ENCODE measurements around the gene C5. TPM values are rescaled to one million over a fixed set of nuclear protein-coding genes. Genes with fewer than 3 reads are reported as not detected.

C5 gene
- total RNA-seq, 1 donor from 2014 or later, result 1.5 TPM

GRCh38 chr9:120918931-120919842, 130.9 kb downstream of the C5 start:
- Mint-ChIP-seq H3K27me3 (no peaks in the 10 kb centered on the region), H3K9me3 (no peaks in the 10 kb centered on the region), H3K36me3 (ENCODE audit: low read depth) (peaks cover 94% of the 10 kb centered on the region), H3K4me1 (peaks cover 73% of the 10 kb centered on the region), H3K4me3 (peak overlapping the region; percentile 93), H3K27ac (peak overlapping the region; percentile 96)
- intact Hi-C loops (cut with micrococcal nuclease), result no loop called here
- DNase-seq, result no peak

- DNase-seq, result no peak
Observed at GRCh38 chr9:120917929-120918762, 131.9 kb downstream of the C5 start.

DNA sequence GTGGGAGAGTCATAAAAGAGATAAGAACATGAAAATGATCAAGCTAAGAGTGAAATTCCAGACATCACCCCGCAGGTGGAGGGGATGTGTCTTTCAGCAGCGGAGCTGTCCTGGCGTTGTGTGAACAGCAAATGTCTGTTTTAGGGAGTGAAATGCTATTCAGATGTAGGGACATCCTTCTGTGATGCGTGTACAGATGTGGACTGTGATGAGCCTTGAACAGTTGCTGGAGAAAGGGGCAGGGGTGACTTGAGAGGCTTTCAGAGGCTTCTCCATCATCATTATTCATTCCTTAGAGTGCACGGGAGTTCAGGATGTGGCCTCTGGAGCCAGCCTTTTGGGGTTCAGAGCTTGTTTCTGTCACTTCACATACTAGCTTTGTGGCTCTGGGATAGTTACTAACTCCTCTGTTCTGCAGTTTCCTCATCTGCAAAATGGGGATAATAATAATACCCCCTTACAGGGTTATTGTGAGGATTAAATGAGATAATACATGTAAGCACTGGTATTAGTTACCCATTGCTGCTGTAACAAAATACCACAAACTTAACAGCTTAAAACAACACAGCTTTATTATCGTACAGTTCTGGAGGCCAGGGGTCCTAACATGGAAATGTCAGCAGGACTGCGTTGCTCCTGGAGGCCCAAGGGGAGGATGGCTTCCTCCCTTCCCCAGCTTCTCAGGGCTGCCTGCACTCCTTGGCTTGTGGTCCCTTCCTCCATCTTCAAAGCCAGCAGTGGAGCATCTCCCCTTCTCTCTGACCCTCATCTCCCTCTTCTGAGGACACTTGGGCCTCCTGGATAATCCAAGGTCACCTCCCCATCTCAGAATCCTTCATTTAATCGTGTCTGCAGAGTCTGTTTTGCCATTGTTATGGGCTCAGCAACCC, 132.8 kb downstream of the C5 start:
- Mint-ChIP-seq H3K27ac (peak overlapping the region; percentile 86), H3K9me3 (no peaks in the 10 kb centered on the region), H3K4me1 (peaks cover 76% of the 10 kb centered on the region), H3K36me3 (ENCODE audit: low read depth) (peaks cover 93% of the 10 kb centered on the region), H3K27me3 (no peaks in the 10 kb centered on the region), H3K4me3 (peak overlapping the region; percentile 75)
- DNase-seq, result no peak
- intact Hi-C loops (cut with micrococcal nuclease), result loop anchor here (1.0 kb wide), 1 partner anchor 8 kb away; no protein-coding TSS in a partner anchor

More at GRCh38 chr9:120917929-120918762, 131.9 kb downstream of the C5 start:
- Mint-ChIP-seq H3K27me3 (no peaks in the 10 kb centered on the region), H3K9me3 (no peaks in the 10 kb centered on the region), H3K27ac (peak overlapping the region; percentile 89), H3K4me3 (peak overlapping the region; percentile 93), H3K4me1 (peaks cover 74% of the 10 kb centered on the region), H3K36me3 (ENCODE audit: low read depth) (peaks cover 93% of the 10 kb centered on the region)
- intact Hi-C loops (cut with micrococcal nuclease), result no loop called here

DNA sequence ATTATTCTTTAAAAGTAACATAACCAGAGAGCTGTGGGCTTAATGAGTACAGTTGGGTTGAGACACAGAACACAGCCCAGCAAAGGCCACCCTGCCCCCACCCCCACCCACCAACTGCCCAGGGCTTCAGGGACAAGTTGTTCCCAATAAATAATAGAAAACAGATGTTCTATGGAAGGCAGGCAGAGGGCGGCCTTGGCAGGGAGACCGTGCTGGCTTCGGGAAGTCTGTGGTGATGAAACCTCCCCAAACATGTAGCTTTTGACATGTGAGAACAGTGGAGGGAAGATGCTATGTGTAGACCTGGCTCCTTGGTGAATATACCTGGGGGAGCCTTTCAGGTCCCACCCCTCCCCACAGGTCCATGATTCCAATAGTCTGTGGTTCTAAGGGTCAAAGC, 133.5 kb downstream of the C5 start:
- H3K27ac Mint-ChIP-seq, result peak overlapping the region; percentile 74
- no peaks in the 10 kb centered on the region for H3K27me3 Mint-ChIP-seq
- peak overlapping the region; percentile 72 for H3K4me3 Mint-ChIP-seq
- H3K4me1 Mint-ChIP-seq, result peaks cover 74% of the 10 kb centered on the region
- no peak for DNase-seq
- H3K9me3 Mint-ChIP-seq, result no peaks in the 10 kb centered on the region
- peaks cover 93% of the 10 kb centered on the region for H3K36me3 Mint-ChIP-seq (ENCODE audit: low read depth)
- intact Hi-C loops (cut with micrococcal nuclease), result loop anchor here (1.0 kb wide), 1 partner anchor 9 kb away; no protein-coding TSS in a partner anchor

- H3K4me3 Mint-ChIP-seq, result peak overlapping the region; percentile 72
- peak; percentile 86 for DNase-seq
- H3K36me3 Mint-ChIP-seq (ENCODE audit: low read depth), result peaks cover 93% of the 10 kb centered on the region
- H3K27ac Mint-ChIP-seq, result peak overlapping the region; percentile 78
- H3K4me1 Mint-ChIP-seq, result peaks cover 74% of the 10 kb centered on the region
- H3K27me3 Mint-ChIP-seq, result no peaks in the 10 kb centered on the region
- no peaks in the 10 kb centered on the region for H3K9me3 Mint-ChIP-seq
- intact Hi-C loops (cut with micrococcal nuclease), result loop anchor here (1.0 kb wide), 1 partner anchor 9 kb away; no protein-coding TSS in a partner anchor
Observed at GRCh38 chr9:120915854-120916470, 134.1 kb downstream of the C5 start.

DNA sequence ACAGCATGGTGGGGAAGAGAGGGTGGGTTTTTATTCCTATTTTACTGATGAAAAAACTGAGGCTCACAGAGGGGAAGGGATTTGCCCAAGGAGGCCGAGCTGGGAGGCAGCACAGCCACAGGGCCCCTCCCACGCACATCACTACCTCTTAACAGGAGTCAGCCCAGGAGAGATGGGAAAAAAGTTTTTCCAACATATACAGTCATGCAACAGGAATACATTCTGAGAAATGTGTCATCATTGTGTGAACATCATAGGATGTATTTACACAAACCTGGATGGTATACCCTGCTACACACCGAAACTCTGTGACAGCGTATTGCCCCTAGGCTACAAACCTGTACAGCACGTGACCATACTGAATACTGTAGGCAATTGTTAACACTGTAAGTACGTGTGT, 135.1 kb downstream of the C5 start:
- Mint-ChIP-seq H3K4me1 (peaks cover 74% of the 10 kb centered on the region), H3K4me3 (no peak overlapping the region), H3K27ac (peak overlapping the region; percentile 72), H3K27me3 (no peaks in the 10 kb centered on the region), H3K9me3 (no peaks in the 10 kb centered on the region), H3K36me3 (ENCODE audit: low read depth) (peaks cover 93% of the 10 kb centered on the region)
- intact Hi-C loops (cut with micrococcal nuclease), result no loop called here
- DNase-seq, result no peak

GRCh38 chr9:120914396-120914795, 135.7 kb downstream of the C5 start:
- Mint-ChIP-seq H3K27ac (peak overlapping the region; percentile 72), H3K4me1 (peaks cover 74% of the 10 kb centered on the region), H3K36me3 (ENCODE audit: low read depth) (peaks cover 93% of the 10 kb centered on the region), H3K27me3 (no peaks in the 10 kb centered on the region), H3K9me3 (no peaks in the 10 kb centered on the region), H3K4me3 (peak overlapping the region; percentile 5)
- DNase-seq, result no peak
- intact Hi-C loops (cut with micrococcal nuclease), result no loop called here

- peaks cover 77% of the 10 kb centered on the region for H3K4me1 Mint-ChIP-seq
- H3K27me3 Mint-ChIP-seq, result no peaks in the 10 kb centered on the region
- no peak overlapping the region for H3K4me3 Mint-ChIP-seq
- intact Hi-C loops (cut with micrococcal nuclease), result no loop called here
- peak; percentile 83 for DNase-seq
- H3K27ac Mint-ChIP-seq, result peak overlapping the region; percentile 72
- no peaks in the 10 kb centered on the region for H3K9me3 Mint-ChIP-seq
- H3K36me3 Mint-ChIP-seq (ENCODE audit: low read depth), result peaks cover 93% of the 10 kb centered on the region
Observed at GRCh38 chr9:120913647-120914264, 136.3 kb downstream of the C5 start.

DNA sequence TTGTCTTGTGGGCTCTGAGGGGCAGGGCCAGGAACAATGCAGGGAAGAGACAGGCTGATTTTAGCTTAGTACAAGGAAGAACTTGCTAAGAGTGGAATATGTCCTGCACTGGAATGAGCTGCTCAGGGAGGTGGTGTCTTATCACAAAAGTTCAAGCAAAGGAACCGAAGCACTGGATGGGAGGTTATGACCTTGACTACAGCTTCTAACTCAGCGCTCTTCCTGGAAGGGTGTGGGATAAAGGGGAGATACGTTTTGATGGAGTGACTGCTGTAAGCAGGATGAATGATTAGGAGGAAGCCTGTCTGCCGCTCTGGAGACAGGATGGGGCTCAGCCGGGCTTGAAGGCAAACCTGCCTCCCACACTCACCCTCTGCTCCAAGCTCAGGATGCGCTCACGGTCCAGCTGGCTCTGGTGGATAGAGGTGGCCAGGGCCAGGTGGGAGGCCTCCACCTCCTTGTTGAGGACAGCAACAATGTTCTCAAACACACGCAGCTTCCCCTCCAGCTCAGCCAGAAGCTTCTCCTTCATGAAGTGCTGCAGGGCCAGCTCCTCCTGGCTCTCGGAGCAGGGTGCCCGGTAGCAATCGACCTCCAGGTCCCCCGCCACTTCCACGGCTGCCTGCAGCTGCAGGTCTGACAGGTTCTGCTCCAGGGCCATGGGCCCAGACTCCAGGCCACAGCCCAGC, 137.0 kb downstream of the C5 start:
- H3K27me3 Mint-ChIP-seq, result no peaks in the 10 kb centered on the region
- no peak for DNase-seq
- H3K4me1 Mint-ChIP-seq, result peaks cover 73% of the 10 kb centered on the region
- H3K27ac Mint-ChIP-seq, result peak overlapping the region; percentile 72
- intact Hi-C loops (cut with micrococcal nuclease), result no loop called here
- H3K36me3 Mint-ChIP-seq (ENCODE audit: low read depth), result peaks cover 91% of the 10 kb centered on the region
- peak overlapping the region; percentile 43 for H3K4me3 Mint-ChIP-seq
- H3K9me3 Mint-ChIP-seq, result no peaks in the 10 kb centered on the region

- Mint-ChIP-seq H3K9me3 (no peaks in the 10 kb centered on the region), H3K4me1 (peaks cover 74% of the 10 kb centered on the region), H3K36me3 (ENCODE audit: low read depth) (peaks cover 90% of the 10 kb centered on the region), H3K27ac (peak overlapping the region; percentile 85), H3K4me3 (peak overlapping the region; percentile 57), H3K27me3 (no peaks in the 10 kb centered on the region)
- DNase-seq, result no peak
- intact Hi-C loops (cut with micrococcal nuclease), result loop anchor here (2.0 kb wide), 1 partner anchor 15 kb away; the partner anchor contains the start of gene TRAF1
Observed at GRCh38 chr9:120911295-120911837, 138.7 kb downstream of the C5 start.

GRCh38 chr9:120910643-120911042, 139.4 kb downstream of the C5 start:
- no peaks in the 10 kb centered on the region for H3K27me3 Mint-ChIP-seq
- peaks cover 78% of the 10 kb centered on the region for H3K4me1 Mint-ChIP-seq
- peaks cover 92% of the 10 kb centered on the region for H3K36me3 Mint-ChIP-seq (ENCODE audit: low read depth)
- intact Hi-C loops (cut with micrococcal nuclease), result loop anchor here (2.0 kb wide), 1 partner anchor 16 kb away; the partner anchor contains the start of gene TRAF1
- no peaks in the 10 kb centered on the region for H3K9me3 Mint-ChIP-seq
- H3K4me3 Mint-ChIP-seq, result peak overlapping the region; percentile 51
- no peak for DNase-seq
- peak overlapping the region; percentile 87 for H3K27ac Mint-ChIP-seq

DNA sequence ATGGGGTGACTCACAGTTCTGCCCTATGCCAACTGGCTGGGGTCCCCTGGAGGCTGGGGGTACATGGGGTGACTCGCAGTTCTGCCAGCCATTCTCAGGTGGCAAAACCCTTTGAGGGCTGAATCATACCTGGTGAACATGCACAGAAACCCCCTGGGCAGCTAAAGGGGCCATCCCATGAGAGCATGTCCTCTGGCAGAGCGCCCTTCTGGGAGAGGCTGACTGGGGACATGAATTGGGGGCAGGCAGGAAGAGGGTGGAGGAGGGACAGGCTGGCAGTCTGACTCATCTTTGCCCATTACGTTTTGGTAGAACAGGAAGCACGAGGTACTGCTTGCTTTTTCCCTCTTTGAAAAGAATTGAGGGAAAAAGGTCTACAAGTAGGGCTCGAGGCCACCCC, 140.2 kb downstream of the C5 start:
- peak overlapping the region; percentile 21 for H3K4me3 Mint-ChIP-seq
- intact Hi-C loops (cut with micrococcal nuclease), result loop anchor here (2.0 kb wide), 1 partner anchor 17 kb away; the partner anchor contains the start of gene TRAF1
- no peaks in the 10 kb centered on the region for H3K9me3 Mint-ChIP-seq
- H3K27me3 Mint-ChIP-seq, result no peaks in the 10 kb centered on the region
- peaks cover 92% of the 10 kb centered on the region for H3K36me3 Mint-ChIP-seq (ENCODE audit: low read depth)
- DNase-seq, result no peak
- H3K4me1 Mint-ChIP-seq, result peaks cover 85% of the 10 kb centered on the region
- H3K27ac Mint-ChIP-seq, result peak overlapping the region; percentile 87

Data from activated CD4-positive, alpha-beta T cell treated with anti-CD3 and anti-CD28 coated beads, Interleukin-2, amount 10 ng/mL, durations not matched to agents 24 days and 14 days (primary cell).